Left renal cortex interstitium (tissue), 4 donors: Measurements from ENCODE around the gene PPP1R12C. TPM values are rescaled to one million over a fixed set of nuclear protein-coding genes. Genes with fewer than 3 reads are reported as not detected.
"Not testable (repeated sequence)": the region's sequence is repeated elsewhere in the genome, so short reads cannot be mapped to it uniquely, and the experiment has no call there.

Source experiments
- DNase-seq, 4 donors: peaks; one replicate each; pipeline ENCODE4 v3.0.0-alpha.2; 2013; ENCODE audit warnings: low read depth in 4 of 4, low spot score in 2 of 4, missing footprints in 1 of 4
- polyA plus RNA-seq, 4 donors: library from polyadenylated mRNA; unstranded; fragments of 120-200 nt; gene quantifications; one replicate each; pipeline ENCODE4 v1.2.1, GENCODE V29; 2013; ENCODE audit not compliant: insufficient read length in 4 of 4

Gene PPP1R12C
- polyA plus RNA-seq, 4 donors, result 58.7 to 123 (median 100) TPM

DNA sequence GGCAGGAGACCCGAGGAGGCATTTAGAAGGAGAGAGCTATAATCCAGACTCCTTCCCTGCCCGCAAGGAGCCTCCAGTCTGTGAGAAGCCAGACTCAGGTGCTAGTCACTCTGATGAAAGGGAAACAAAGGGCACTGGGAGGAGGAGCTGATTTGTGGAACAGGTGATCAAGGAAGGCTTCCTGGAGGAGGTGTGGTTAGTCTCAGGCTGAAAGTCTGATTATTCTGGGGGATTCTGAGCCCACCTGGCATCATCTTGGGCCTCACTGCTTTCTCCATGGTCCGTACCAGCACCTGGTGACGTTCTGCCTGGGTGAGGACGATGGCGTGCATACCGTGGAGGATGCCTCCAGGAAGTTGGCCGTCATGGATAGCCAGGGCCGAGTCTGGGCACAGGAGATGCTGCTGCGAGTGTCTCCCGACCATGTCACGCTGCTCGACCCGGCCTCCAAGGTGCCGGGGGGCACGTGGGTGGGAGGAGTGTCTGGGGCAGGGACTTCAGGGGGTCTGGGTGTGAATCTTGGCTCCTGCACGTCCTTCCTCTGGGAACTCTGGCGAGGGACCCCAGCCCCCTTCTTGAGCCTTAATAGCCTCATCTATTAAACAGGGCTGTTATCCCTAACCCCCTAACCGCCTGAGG lies 37.9 kb downstream of the PPP1R12C start:
- DNase-seq, result no peak

DNA sequence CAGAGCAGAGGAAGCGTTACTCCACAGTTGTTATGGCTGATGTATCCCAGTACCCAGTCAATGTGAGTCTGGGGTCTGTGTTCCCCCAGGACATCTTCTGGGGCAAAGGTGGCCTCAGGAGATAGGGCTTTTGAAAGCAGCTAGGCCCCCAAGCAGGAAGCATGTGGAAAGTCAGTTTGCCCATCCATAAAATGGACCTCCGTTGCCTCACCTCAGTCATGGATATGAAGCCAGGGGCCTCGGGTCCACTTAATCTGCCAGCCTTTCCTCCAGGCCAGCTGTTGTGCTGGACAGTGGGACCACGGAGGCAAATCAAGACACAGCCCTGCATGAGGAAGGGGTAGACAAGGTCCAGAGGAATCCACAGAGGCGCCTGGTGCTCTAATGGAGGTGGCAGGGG lies 38.4 kb downstream of the PPP1R12C start:
- DNase-seq, result no peak

DNA sequence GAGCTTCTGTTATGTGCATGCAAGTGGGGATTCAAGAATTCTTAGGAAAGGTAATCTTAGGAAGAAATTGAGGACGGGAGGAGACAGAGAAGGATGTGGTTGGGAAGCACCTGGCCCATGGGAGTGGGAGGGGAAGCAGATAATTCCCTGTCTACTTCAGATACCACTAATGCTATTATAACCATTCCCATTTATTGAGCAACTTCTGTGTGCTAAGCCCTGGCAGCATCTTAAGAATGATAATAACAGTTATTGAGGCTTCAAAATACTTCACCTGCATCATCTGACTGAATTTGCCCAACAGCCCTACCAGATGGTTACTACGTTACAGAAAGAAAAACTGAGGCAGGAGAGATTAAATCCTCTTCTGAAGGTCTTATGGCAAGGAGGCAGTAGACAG lies 40.3 kb downstream of the PPP1R12C start:
- DNase-seq, result no peak

GRCh38 chr19:55076321-55076720 lies 41.1 kb downstream of the PPP1R12C start:
- no peak for DNase-seq

DNA sequence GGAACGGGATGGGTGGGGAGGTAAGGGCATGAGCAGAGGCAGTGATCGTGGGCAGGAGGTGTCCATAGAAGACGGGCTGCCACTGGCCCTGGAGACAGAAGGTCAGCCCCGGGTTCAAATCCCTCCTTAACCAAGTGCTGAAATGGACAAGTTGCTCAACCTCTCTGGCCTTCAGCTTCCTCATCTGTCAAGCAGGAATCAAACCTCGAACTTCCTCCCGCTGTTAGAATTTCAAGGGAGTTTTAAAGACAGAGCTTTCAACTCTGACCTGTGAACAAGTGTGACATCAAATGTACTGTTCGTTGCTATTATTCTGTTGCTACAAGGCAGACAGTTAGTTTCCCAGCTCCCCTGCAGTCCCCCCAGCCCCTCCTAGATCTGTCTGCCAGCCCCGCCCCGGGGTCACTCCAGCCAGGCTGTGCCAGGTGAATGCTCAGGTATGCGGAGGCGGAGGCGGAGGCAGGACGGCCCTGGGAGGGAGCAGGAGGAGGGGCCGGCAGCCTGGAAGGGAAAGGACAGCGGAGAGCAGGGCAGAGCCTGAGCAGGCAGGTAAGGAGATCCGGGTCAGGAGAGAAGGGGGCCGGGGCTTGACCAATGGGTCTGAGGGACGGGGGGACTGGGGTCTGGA lies 42.0 kb downstream of the PPP1R12C start, which contains the start of gene EPS8L1:
EPS8L1 (plus strand) TSS at position 499 of the 628 bp plus-strand sequence. CDS start 576 bp downstream, outside the sequence.
- no peak for DNase-seq

DNA sequence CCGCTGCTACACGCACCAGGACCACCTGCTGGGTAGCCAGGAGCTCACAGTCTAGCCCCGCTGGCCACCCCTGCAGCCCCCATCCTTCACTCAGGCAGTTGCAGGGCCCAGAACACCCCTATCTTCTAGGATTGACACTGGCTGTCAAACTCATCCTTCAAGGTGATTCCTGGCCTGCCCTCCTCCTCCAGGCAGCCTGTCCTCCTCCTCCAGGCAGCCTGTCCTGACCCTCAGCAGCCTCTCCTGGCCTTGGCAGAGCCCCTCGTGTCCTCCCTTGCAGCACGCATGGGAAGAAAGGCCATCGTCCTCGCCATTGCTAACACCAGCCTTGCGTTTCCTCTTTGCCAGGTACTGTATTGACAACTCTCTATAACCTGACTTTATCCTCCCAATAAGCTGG lies 45.5 kb downstream of the PPP1R12C start:
- no peak for DNase-seq

- DNase-seq, result no peak
These were observed 46.3 kb downstream of the PPP1R12C start for GRCh38 chr19:55071129-55071502.

GRCh38 chr19:55070466-55071128 lies 46.8 kb downstream of the PPP1R12C start:
- DNase-seq, result no peak

DNA sequence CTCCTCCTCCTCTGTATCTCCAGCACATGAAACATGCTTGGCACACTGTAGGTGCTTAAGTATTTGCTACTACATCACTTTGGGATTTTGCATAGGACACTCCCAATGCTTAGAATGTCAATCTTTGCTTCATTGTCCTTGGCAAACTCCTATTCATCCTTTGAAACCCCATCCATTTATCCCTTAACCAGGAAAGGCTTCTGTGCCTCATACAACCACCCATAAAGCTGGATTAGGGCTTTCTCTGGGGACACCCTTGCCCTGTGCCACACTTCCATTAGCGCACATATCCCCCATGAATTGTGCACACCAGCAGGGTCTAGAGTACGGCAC lies 47.6 kb downstream of the PPP1R12C start:
- no peak for DNase-seq

- DNase-seq, result no peak
These were observed 48.2 kb downstream of the PPP1R12C start for GRCh38 chr19:55068950-55069864.

DNA sequence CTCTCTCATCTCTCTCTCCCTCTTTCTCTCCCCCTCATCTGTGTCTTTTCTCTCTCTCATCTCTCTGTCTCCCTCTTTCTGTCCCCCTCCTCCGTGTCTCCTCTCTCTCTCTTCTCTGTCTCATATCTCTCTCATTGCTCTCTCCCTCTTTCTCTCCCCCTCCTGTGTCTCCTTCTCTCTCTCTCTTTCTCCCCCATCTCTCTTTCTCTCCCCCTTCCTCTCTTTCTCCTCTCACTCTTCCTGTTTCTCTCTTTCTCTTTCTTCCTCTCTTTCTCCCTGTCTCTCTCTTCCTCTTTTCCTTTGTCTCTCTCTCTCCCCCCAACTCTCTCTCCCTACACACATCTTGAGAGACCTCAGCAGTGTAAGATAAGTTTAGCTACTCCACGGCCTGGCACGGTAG lies 49.6 kb downstream of the PPP1R12C start:
- DNase-seq, result no peak

DNA sequence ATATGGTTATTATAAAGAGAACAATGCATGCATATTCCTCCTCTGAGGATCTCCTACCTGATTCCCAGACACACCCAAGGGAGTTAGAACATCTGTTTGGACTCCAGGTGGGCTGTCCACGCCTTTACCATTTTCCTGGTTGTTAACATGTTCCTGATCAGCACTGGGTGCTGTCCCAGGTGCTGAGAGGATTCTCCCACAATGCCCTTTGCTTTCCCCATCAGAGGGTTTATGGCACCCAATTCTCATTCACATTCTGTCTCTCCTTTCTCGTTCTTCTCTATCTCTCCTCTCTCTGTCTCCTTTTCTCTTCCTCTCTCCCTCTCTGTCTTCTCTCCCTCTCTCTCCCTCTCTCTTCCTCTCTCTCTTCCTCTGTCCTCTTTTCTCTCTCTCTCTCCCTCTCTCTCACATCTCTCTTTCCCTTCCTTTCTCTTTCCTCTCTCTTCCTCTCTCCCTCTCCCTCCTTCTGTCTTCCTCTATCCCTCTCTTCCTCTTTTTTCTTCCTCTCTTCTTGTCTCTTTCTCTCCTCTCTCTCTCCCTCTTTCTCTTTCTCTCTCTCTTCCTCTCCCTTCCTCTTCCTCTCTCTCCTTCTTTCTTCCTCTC lies 51.2 kb downstream of the PPP1R12C start:
- no peak for DNase-seq

GRCh38 chr19:55065516-55065915 lies 51.9 kb downstream of the PPP1R12C start:
- not testable (repeated sequence) for DNase-seq

DNA sequence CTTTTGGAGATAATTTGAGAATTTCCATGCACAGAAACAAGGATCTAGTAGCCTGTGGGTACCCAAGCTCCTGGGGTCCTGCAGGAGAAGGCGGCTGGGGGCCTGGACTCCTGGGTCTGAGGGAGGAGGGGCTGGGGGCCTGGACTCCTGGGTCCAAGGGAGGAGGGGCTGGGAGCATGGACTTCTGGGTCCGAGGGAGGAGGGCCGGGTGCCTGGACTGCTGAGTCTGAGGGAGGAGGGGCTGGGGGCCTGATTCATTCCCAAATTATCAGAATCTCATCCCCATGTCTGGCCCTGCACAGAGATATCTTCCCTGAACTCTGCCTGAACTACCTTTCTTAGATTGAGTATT lies 54.0 kb downstream of the PPP1R12C start:
- DNase-seq, result no peak

- peak in 1 of 4 donors; percentile 77 for DNase-seq
These were observed 54.5 kb downstream of the PPP1R12C start, which contains the start of gene RDH13 for GRCh38 chr19:55062735-55063491. Gene RDH13 (minus strand): TSS chr19:55063148. CDS start chr19:55063032, 116 bp downstream.

- not testable (repeated sequence) for DNase-seq
These were observed 57.1 kb downstream of the PPP1R12C start for GRCh38 chr19:55060287-55060686.

- DNase-seq, result no peak
These were observed 58.4 kb downstream of the PPP1R12C start for GRCh38 chr19:55058781-55059610.

- no peak for DNase-seq
These were observed 60.6 kb downstream of the PPP1R12C start for GRCh38 chr19:55056827-55057226.

DNA sequence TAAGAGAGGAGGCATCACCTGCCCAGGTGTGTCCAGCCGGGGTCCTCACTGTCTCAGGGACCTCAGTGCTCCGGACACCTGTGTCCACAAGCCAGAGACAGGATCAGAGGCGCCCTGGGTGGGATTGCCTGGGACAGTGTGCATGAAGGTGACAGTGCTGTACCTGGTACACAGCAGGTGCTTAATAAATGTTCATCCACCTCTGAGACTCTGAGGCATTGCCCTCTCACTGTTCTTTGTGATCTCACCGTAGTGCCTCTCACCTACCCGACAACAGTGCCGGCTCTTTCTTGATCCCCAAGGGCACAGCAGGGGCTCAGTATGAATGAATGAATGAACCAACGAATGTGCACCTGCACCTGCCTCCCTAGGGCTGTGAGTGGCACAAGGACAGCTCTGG lies 63.7 kb downstream of the PPP1R12C start:
- DNase-seq, result no peak
